PFSK-1 (cell line): ENCODE measurements around the gene PDZD7.

Experiments used
- FOXP2 ChIP-seq: optimal IDR thresholded peaks from 2 replicates; pipeline ENCODE3; 2011; ENCODE audit warnings: borderline replicate concordance, control low read depth, inconsistent platforms; ENCODE audit not compliant: insufficient read depth; ENCODE audit errors: extremely low read length, extremely low read depth
- POLR2AphosphoS5 ChIP-seq: IDR thresholded peaks from 2 replicates; pipeline ENCODE4 v1.6.1; 2012; ENCODE audit warnings: low read depth, mild to moderate bottlenecking, control low read depth, low read length, moderate library complexity
- SIN3A ChIP-seq: IDR thresholded peaks from 2 replicates; pipeline ENCODE4 v1.6.1; 2012; ENCODE audit warnings: mild to moderate bottlenecking, low read length, moderate library complexity, borderline replicate concordance; ENCODE audit not compliant: insufficient read depth
- TAF1 ChIP-seq: IDR thresholded peaks from 2 replicates; pipeline ENCODE4 v1.6.1; 2012; ENCODE audit warnings: low read length, control low read depth, borderline replicate concordance; ENCODE audit not compliant: insufficient read depth
- TF ChIP-seq, protein P1 (sequence below), 2 experiments: IDR thresholded peaks; 2 replicates each; pipeline versions ENCODE4 v1.6.1 to v1.8.0; 2011 to 2012; ENCODE audit warnings: low read depth in 2 of 2, low read length in 2 of 2, control low read depth in 1 of 2, inconsistent platforms in 1 of 2, mild to moderate bottlenecking in 1 of 2, moderate library complexity in 1 of 2; ENCODE audit not compliant: insufficient read depth in 1 of 2

DNA sequence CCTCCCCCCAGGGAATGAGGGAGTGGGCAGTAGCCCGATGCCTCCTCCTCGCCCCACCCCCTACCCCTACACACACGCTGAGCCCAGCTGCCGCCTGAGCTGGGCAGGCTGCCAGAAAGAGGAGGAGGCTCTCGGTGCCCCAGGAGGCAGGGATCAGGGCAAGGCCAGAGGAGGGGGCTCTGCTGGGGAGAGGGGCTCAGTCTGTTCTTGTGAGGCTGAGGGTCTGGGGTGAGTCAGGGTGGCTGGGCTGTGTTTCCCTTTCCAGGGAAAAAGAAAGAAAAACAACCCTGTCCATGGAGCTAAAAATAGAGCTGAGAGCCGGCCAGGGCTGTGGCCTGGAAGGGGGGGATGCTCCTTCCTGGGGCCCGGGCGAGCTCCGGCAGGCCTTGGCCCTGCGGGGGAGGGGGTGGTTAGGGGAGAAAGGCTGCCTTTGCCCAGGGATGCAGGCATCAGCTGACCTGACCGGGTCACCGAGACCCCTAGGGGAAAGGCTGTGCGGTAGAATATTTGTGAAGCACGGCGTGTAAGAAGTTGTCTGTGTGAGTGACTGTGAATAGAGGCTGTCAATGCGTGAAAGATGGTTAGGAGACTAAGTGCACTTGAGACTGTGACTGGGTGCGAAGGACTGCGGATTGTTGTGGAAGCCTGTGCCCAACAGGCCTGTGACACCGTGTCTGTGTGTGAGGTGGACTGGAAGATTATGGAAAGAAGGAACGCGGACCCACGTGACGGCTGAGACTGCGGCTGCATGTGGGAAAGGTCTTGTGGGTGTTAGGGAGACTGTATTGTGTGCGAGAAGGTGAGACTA is 32.5 kb downstream of the PDZD7 start:
- TF ChIP-seq, protein P1, sequence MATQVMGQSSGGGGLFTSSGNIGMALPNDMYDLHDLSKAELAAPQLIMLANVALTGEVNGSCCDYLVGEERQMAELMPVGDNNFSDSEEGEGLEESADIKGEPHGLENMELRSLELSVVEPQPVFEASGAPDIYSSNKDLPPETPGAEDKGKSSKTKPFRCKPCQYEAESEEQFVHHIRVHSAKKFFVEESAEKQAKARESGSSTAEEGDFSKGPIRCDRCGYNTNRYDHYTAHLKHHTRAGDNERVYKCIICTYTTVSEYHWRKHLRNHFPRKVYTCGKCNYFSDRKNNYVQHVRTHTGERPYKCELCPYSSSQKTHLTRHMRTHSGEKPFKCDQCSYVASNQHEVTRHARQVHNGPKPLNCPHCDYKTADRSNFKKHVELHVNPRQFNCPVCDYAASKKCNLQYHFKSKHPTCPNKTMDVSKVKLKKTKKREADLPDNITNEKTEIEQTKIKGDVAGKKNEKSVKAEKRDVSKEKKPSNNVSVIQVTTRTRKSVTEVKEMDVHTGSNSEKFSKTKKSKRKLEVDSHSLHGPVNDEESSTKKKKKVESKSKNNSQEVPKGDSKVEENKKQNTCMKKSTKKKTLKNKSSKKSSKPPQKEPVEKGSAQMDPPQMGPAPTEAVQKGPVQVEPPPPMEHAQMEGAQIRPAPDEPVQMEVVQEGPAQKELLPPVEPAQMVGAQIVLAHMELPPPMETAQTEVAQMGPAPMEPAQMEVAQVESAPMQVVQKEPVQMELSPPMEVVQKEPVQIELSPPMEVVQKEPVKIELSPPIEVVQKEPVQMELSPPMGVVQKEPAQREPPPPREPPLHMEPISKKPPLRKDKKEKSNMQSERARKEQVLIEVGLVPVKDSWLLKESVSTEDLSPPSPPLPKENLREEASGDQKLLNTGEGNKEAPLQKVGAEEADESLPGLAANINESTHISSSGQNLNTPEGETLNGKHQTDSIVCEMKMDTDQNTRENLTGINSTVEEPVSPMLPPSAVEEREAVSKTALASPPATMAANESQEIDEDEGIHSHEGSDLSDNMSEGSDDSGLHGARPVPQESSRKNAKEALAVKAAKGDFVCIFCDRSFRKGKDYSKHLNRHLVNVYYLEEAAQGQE (IDR thresholded peaks at IDR 0.05; ENCODE audit: insufficient read depth in 1 of 2, low read depth in 2 of 2, low read length in 2 of 2): no peak
- TF ChIP-seq POLR2AphosphoS5 (no peak), SIN3A (0 out of 2 replicates have a peak, but pooled peaks have one; percentile 18), TAF1 (0 out of 2 replicates have a peak, but pooled peaks have one; percentile 27), FOXP2 (no peak)
